Osteoblast (primary cell): ENCODE measurements around the gene RASGRF2. TPM values are rescaled to one million over a fixed set of nuclear protein-coding genes. Genes with fewer than 3 reads are reported as not detected.

Experiments used
- DNase-seq: peaks from one replicate; pipeline ENCODE4 v3.0.0; 2011; ENCODE audit warnings: low spot score, mixed read lengths; ENCODE audit not compliant: insufficient read length; ENCODE audit errors: missing footprints
- H2AFZ ChIP-seq: 2 replicates; pipeline ENCODE4 v1.6.0; 2011; ENCODE audit warnings: mild to moderate bottlenecking, low read length
- H3K27ac ChIP-seq: 2 replicates; pipeline ENCODE4 v1.5.1; 2011; ENCODE audit warnings: mild to moderate bottlenecking, low read depth, low read length, moderate library complexity
- H3K27me3 ChIP-seq: 2 replicates; pipeline ENCODE4 v1.6.0; 2012; ENCODE audit warnings: mild to moderate bottlenecking, control low read depth, inconsistent platforms, low read length, moderate library complexity; ENCODE audit not compliant: insufficient read depth
- H3K36me3 ChIP-seq: 2 replicates; pipeline ENCODE4 v1.5.1; 2011; ENCODE audit warnings: mild to moderate bottlenecking, low read length, control low read depth, moderate library complexity; ENCODE audit not compliant: insufficient read depth
- H3K4me1 ChIP-seq: 2 replicates; pipeline ENCODE4 v1.5.1; 2011; ENCODE audit warnings: mild to moderate bottlenecking, low read length, control low read depth, moderate library complexity; ENCODE audit not compliant: insufficient read depth
- H3K4me2 ChIP-seq: 2 replicates; pipeline ENCODE4 v1.6.0; 2011; ENCODE audit warnings: mild to moderate bottlenecking, low read length; ENCODE audit not compliant: insufficient read depth
- H3K4me3 ChIP-seq: fragments of 200-600 bp; sonication (generic); 3 replicates; pipeline ENCODE4 v1.5.1; 2012; ENCODE audit warnings: mild to moderate bottlenecking, low read length, inconsistent platforms; ENCODE audit not compliant: insufficient read depth
- H3K79me2 ChIP-seq: 2 replicates; pipeline ENCODE4 v1.6.0; 2012; ENCODE audit warnings: mild to moderate bottlenecking, low read length, control low read depth, inconsistent platforms; ENCODE audit not compliant: insufficient read depth
- H3K9me3 ChIP-seq: 2 replicates; pipeline ENCODE4 v1.5.1; 2011; ENCODE audit warnings: low read depth, low read length, control low read depth
- H4K20me1 ChIP-seq: 2 replicates; pipeline ENCODE4 v1.6.0; 2012; ENCODE audit warnings: mild to moderate bottlenecking, low read length, control low read depth; ENCODE audit not compliant: insufficient read depth
- total RNA-seq: library from RNA; depleted of rRNA; stranded (reverse); fragments of >200 nt; gene quantifications from 2 replicates; pipeline ENCODE4 v1.2.3, GENCODE V29; 2012
- TF ChIP-seq, protein P1 (sequence below): IDR thresholded peaks from 2 replicates; pipeline ENCODE4 v1.5.1; 2011; ENCODE audit warnings: mild to moderate bottlenecking, low read depth, low read length, moderate library complexity; ENCODE audit errors: extremely low read depth

Gene RASGRF2
- total RNA-seq, 1 donor = under 0.01 TPM

DNA sequence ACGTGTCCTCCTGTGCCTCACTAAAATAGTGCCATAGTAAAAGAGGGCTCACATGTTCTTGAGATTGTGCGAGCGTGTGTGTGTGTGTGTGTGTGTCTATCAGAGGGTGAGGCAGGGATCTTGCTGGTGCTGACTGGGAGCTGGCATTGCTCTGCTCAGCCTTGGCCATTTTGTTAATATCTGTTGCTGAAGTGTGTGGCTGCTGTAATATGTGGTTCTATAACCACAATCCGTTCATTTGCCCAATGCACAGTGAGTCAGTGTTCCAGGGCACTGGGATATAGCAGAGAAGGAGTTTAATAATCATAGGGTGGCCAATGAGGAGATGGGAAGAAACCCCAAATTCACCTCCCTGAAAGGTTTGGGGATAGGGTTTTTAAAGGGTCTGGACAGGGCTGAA, 61.3 kb downstream of the RASGRF2 start:
- Histone ChIP-seq H3K9me3 (no peaks in the 10 kb centered on the region), H3K27ac (no peak overlapping the region), H3K4me1 (no peaks in the 10 kb centered on the region), H4K20me1 (no peaks in the 10 kb centered on the region), H3K4me3 (no peak overlapping the region), H3K79me2 (no peaks in the 10 kb centered on the region), H2AFZ (no peak overlapping the region), H3K27me3 (peaks cover 7% of the 10 kb centered on the region), H3K36me3 (no peaks in the 10 kb centered on the region), H3K4me2 (no peak overlapping the region)
- TF ChIP-seq, protein P1, sequence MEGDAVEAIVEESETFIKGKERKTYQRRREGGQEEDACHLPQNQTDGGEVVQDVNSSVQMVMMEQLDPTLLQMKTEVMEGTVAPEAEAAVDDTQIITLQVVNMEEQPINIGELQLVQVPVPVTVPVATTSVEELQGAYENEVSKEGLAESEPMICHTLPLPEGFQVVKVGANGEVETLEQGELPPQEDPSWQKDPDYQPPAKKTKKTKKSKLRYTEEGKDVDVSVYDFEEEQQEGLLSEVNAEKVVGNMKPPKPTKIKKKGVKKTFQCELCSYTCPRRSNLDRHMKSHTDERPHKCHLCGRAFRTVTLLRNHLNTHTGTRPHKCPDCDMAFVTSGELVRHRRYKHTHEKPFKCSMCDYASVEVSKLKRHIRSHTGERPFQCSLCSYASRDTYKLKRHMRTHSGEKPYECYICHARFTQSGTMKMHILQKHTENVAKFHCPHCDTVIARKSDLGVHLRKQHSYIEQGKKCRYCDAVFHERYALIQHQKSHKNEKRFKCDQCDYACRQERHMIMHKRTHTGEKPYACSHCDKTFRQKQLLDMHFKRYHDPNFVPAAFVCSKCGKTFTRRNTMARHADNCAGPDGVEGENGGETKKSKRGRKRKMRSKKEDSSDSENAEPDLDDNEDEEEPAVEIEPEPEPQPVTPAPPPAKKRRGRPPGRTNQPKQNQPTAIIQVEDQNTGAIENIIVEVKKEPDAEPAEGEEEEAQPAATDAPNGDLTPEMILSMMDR = no peak
- no peak for DNase-seq

GRCh38 chr5:81021951-81022687, 62.0 kb downstream of the RASGRF2 start:
- Histone ChIP-seq H3K4me2 (no peak overlapping the region), H4K20me1 (no peaks in the 10 kb centered on the region), H2AFZ (no peak overlapping the region), H3K9me3 (no peaks in the 10 kb centered on the region), H3K36me3 (no peaks in the 10 kb centered on the region), H3K79me2 (no peaks in the 10 kb centered on the region), H3K4me1 (no peaks in the 10 kb centered on the region), H3K4me3 (no peak overlapping the region), H3K27me3 (peaks cover 4% of the 10 kb centered on the region), H3K27ac (no peak overlapping the region)
- TF ChIP-seq, protein P1 = no peak
- DNase-seq = no peak

DNA sequence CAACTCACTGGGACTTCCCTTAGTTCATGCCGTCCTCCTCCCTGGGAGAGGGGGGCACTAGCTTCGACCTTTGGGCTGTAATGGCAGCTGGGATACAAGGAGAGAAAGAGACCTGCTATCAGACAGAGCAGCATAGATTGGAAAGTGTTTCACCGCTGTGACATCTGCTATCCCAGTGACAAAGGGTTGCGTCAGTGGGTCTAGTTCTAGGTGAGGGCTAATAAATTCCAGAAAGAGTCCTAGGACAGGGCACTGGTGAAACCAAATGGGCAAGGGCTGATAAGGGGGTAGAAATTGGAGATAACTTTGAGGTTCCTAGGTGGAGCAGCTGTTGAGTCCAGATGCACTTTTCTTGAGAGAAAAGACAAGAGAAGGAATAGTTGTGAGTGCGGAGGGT, 62.5 kb downstream of the RASGRF2 start:
- no peak for DNase-seq
- TF ChIP-seq, protein P1 = no peak
- H4K20me1 ChIP-seq = no peaks in the 10 kb centered on the region
- H3K9me3 ChIP-seq = no peaks in the 10 kb centered on the region
- H3K36me3 ChIP-seq = no peaks in the 10 kb centered on the region
- no peak overlapping the region for H2AFZ ChIP-seq
- H3K4me3 ChIP-seq = no peak overlapping the region
- H3K79me2 ChIP-seq = no peaks in the 10 kb centered on the region
- no peak overlapping the region for H3K27ac ChIP-seq
- H3K27me3 ChIP-seq = peaks cover 4% of the 10 kb centered on the region
- H3K4me2 ChIP-seq = no peak overlapping the region
- H3K4me1 ChIP-seq = no peaks in the 10 kb centered on the region

GRCh38 chr5:81023261-81023970, 63.3 kb downstream of the RASGRF2 start:
- Histone ChIP-seq H3K4me2 (no peak overlapping the region), H3K79me2 (no peaks in the 10 kb centered on the region), H3K27me3 (peaks cover 4% of the 10 kb centered on the region), H3K4me1 (no peaks in the 10 kb centered on the region), H4K20me1 (no peaks in the 10 kb centered on the region), H3K4me3 (no peak overlapping the region), H2AFZ (no peak overlapping the region), H3K27ac (no peak overlapping the region), H3K36me3 (no peaks in the 10 kb centered on the region), H3K9me3 (no peaks in the 10 kb centered on the region)
- peak; percentile 10 for DNase-seq
- TF ChIP-seq, protein P1 = no peak
